Left cardiac atrium (tissue), 4 donors: ENCODE results near the gene HMGN3. TPM values are rescaled to one million over a fixed set of nuclear protein-coding genes. Genes with fewer than 3 reads are reported as not detected.

Experiments
- ATAC-seq, 2 donors: fragments of 200-7000 bp; cut with Tn5 transposase; one replicate each; pipeline ENCODE4 v1.9.1; 2020; ENCODE audit warnings: mild to moderate bottlenecking in 2 of 2, moderate library complexity in 2 of 2
- DNase-seq: peaks from one replicate; pipeline ENCODE4 v3.0.0-alpha.2; 2020
- intact Hi-C, 2 donors: fragments of 100-400 bp; cut with DNase I; formaldehyde crosslinking; loops; one replicate each; pipeline versions ENCODE4 v1.14.1 to v1.15.1; 2022 to 2023
- total RNA-seq, 2 donors: library from RNA; stranded (reverse); fragmentation: NEBNext Ultra II Directional; extraction: Animal tissue kit (Norgen Biotek cat#: 25700); gene quantifications; one replicate each; pipeline ENCODE4 v1.2.1, GENCODE V29; 2021
- donor health status: DM: no; HTN: yes; CAD: no.
- donor health status: DM: no; HTN: yes; CAD: no; lungs with severe emphysema.
- donor health status: DM: yes; HTN: yes; CAD: no.
- donor health status: Dilated cardiomyopathy.

Gene HMGN3
- total RNA-seq, 2 donors from 2014 or later, result 120 to 122 TPM

DNA sequence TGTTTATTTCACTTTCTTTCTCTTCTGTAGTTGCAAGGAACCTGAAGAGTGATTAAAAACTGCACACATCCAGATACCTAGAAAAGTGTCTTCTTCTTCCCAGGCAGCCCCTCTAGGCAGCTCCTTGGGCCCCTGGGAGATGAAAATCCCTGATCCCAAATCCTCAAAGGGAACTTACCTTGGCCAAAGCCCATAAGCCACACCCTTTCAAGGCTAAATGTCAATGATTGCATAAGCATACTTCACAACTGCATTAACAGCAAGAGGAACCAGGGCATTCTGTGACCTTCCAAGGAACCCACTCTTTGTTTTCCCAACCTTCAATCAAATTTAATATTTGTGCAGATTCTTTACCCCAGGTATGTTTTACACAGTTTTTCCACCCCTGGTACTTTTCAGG, 4.4 kb upstream of the HMGN3 start:
- no peak for DNase-seq
- intact Hi-C loops, result no loop called here
- no peak for ATAC-seq

- intact Hi-C loops, result no loop called here
- ATAC-seq, result no peak
Measured at GRCh38 chr6:79236711-79237110, 2.2 kb upstream of the HMGN3 start.

GRCh38 chr6:79233611-79234149, 802 bp downstream of the HMGN3 start:
- peak; percentile 95 for DNase-seq
- peak; percentile 94 to 98 for ATAC-seq
- intact Hi-C loops, result loop anchor here in 1 of 2 donors (5.0 kb wide), 1 partner anchor 156 kb away; the partner anchor contains the start of gene PHIP

More at GRCh38 chr6:79236711-79237110, 2.2 kb upstream of the HMGN3 start:
- no peak for DNase-seq

- ATAC-seq (no peak), DNase-seq (no peak)
- intact Hi-C loops, result loop anchor here in 1 of 2 donors (5.0 kb wide), 1 partner anchor 156 kb away; the partner anchor contains the start of gene PHIP
Measured at GRCh38 chr6:79232696-79233462, 1.6 kb downstream of the HMGN3 start.

DNA sequence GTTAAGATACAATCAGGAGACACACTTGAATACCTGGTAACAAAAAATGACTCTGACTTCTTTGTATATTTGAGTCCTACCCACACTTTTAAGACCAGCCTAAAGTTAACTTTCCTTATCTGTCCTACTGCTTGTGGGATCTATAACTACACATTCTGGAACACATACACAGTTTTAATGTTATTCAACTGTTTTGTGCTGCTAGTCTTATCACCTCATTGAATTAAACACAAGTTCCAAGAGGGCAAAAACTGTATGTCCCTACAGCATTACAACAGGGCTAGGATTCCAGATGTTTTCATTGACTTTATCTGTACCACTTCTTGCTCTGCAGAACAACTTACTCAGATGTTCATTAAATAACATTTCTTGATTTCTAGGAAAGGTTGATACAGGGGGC, 2.8 kb downstream of the HMGN3 start:
- intact Hi-C loops, result loop anchor here in 1 of 2 donors (5.0 kb wide), 1 partner anchor 154 kb away; the partner anchor contains the start of gene PHIP
- ATAC-seq, result no peak
- no peak for DNase-seq

- no peak for ATAC-seq
- intact Hi-C loops, result loop anchor here in 1 of 2 donors (5.0 kb wide), 1 partner anchor 154 kb away; the partner anchor contains the start of gene PHIP
Measured at GRCh38 chr6:79231101-79231500, 3.4 kb downstream of the HMGN3 start.

GRCh38 chr6:79230149-79230548, 4.3 kb downstream of the HMGN3 start:
- no peak for ATAC-seq
- intact Hi-C loops, result loop anchor here in 1 of 2 donors (5.0 kb wide), 1 partner anchor 153 kb away; the partner anchor contains the start of gene PHIP
- DNase-seq, result no peak

More at GRCh38 chr6:79231101-79231500, 3.4 kb downstream of the HMGN3 start:
- DNase-seq, result no peak

GRCh38 chr6:79227445-79227844, 7.0 kb downstream of the HMGN3 start:
- ATAC-seq (no peak), DNase-seq (no peak)
- intact Hi-C loops, result no loop called here

DNA sequence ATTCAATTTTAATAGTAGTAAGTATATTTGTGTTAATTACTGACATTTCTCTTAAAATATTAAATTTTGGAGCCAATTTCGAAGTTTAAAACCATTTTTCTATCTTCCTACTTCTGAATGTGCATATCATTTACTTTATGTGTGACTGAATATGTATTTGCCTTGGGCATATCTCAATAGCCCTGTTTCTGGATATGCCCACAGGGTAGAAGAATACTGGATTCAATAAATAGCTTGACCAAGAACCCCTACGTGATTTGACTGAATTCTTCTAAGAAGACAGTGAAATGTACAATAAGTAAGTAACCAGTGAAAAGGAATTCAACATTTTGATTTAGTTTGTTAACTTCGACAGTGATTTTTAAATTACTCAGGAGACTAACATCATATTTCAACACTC, 7.8 kb downstream of the HMGN3 start:
- no peak for ATAC-seq
- DNase-seq, result no peak
- intact Hi-C loops, result no loop called here

DNA sequence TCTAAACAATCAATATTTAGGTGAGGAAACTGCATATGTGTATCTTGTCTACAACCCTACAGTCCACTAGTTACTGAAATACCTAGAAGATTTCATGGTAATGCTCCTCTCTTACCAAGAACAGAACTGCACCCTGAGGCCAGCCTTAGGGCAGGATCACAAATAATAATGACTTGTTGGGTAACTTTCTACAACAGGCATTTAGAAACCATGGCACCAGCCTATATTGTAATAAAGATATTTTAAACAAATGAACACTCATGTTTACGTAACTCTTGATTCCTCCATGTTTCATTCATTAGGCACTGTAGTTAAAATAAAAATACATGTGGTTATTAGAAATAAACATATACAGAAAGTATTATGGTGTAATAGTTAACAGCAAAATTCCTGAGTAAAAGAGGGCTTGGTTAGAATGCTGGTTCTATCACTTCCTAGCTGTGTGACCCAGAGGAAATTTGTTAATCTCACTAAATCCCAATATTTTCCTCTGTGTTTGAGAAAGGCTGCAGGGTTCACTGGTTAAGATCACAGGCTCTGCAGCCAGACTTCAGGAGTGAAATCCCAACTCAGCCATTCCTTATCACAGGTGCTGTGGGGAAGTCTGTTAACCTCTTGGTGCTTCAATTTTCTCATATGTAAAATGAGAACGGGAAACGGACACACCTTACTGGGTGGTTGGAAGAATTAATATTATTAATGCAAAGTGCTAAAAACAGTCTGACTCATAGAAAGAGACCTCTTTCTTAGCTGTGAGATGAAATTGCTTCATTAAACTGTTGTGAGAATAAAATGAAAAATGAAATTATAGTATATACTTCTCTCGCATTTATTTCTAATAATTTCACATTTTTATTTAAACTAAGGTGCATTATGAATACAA, 8.5 kb downstream of the HMGN3 start:
- no peak for ATAC-seq
- intact Hi-C loops, result no loop called here
- no peak for DNase-seq

GRCh38 chr6:79223611-79224404, 10.7 kb downstream of the HMGN3 start:
- DNase-seq (no peak), ATAC-seq (no peak)
- intact Hi-C loops, result no loop called here

DNA sequence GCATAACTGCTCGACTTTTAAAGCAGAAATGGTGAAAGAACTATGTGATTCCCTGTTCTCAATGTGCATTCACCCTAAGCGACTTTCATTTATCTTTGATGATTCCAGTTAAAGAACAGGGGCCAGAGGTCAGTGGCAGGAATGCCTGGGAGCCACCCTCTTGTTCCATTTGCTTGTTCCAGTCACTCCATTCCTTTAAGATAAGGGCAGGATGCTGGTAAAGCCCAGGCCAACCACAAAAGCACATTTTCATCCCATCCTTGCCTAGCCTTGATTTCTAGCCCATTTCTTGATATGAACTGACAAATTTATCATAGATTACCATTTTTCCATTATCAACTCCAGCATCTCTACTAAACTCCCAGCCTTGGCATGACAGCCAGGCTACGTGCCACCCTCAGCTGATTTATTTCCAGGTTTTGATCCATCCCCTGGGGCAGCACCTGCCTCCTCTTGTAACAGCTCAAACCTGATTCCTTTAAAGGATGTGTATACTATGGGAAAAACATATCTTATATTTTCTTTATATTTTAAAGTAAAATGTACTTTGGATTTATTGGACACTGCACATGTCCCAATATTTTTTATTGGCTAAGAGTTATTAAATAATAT, 19.2 kb downstream of the HMGN3 start:
- intact Hi-C loops, result no loop called here
- DNase-seq (no peak), ATAC-seq (peak in 1 of 2 donors; percentile 63)

DNA sequence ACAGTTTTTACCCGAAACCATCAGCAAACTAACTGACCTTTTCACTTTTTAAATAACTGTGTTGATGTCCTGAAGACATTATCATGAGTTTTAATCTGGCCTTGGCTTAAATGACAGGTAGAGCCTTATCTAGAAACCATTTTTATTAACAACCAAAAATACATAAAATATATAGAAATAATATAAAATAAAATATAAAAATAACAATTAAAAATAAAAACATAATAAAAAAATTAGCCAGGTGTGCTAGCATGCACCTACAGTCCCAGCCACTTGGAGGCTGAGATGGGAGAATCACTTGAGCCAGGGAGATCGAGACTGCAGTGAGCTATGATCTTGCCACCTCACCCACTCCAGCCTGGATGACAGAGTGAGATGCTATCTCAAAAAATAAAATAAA, 21.6 kb downstream of the HMGN3 start:
- intact Hi-C loops, result no loop called here
- ATAC-seq, result no peak
- no peak for DNase-seq

- intact Hi-C loops, result no loop called here
- no peak for DNase-seq
- no peak for ATAC-seq
Measured at GRCh38 chr6:79208816-79209215, 25.7 kb downstream of the HMGN3 start.

- peak in 1 of 2 donors; percentile 57 for ATAC-seq
Measured at GRCh38 chr6:79203753-79204253, 30.7 kb downstream of the HMGN3 start.

GRCh38 chr6:79202556-79202955, 31.9 kb downstream of the HMGN3 start:
- ATAC-seq (no peak), DNase-seq (no peak)
- intact Hi-C loops, result no loop called here

More at GRCh38 chr6:79203753-79204253, 30.7 kb downstream of the HMGN3 start:
- intact Hi-C loops, result no loop called here
- no peak for DNase-seq

DNA sequence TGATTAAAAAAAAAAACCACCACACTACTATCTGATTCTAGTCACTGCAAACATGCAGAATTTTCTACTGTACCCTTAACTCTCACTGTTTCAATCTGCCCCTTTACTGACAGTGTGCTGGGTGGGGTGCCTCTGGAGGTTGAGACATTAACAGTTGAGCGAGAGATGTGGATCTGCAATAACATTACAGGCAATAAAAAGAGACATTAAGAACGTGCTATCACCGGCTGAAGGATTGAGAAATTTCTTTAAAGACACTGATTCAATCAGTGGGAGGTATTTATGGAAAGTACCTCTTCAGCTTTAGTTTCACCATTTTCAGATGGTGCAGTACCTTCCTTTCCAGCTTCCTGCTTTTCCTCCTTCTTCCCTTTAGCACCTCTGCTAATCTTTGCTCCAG, 32.5 kb downstream of the HMGN3 start:
- ATAC-seq (no peak), DNase-seq (no peak)
- intact Hi-C loops, result no loop called here

- no peak for ATAC-seq
- no peak for DNase-seq
- intact Hi-C loops, result no loop called here
Measured at GRCh38 chr6:79201143-79201542, 33.3 kb downstream of the HMGN3 start.
